HG03103 (cell line): ENCODE measurements around the gene IL31RA.
"Not testable (repeated sequence)": the region's sequence is repeated elsewhere in the genome, so short reads cannot be mapped to it uniquely, and the experiment has no call there.

Experiments used
- ATAC-seq: cut with Tn5 transposase; IDR thresholded peaks from one replicate; pipeline ENCODE4 v1.9.1; 2021; ENCODE audit warnings: low read depth; ENCODE audit not compliant: unreplicated experiment

The IL31RA gene

DNA sequence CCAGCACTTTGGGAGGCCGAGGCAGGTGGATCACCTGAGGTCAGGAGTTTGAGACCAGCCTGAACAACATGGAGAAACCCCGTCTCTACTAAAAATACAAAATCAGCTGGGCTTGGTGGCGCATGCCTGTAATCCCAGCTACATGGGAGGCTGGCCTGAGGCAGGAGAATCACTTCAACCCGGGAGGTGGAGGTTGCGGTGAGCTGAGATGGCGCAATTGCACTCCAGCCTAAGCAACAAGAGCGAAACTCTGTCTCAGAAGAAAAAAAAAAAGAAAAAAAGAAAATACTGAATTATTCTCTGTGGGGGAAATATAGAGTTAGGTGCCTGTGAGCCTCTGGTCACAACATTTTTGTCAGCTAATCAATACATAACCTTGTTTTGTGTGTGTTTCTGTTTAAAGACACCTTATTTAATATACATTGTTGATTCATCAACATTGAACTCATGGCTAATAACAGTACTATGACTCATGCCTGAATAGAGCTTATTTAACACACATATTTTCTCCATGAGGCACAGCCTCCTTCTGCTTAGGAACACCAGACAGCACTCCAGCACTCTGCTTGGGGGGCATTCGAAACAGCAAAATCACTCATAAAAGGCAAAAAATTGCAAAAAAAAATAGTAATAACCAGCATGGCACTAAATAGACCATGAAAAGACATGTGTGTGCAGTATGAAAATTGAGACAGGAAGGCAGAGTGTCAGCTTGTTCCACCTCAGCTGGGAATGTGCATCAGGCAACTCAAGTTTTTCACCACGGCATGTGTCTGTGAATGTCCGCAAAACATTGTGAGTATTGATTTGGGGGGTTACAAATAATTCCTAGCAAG, at the start of gene IL31RA:
Gene IL31RA, plus strand, starts transcription at position 519 of the 836 bp plus-strand sequence. Its CDS starts 214 bp downstream, at position 733.
- no peak for ATAC-seq

GRCh38 chr5:55808814-55809213, 42.3 kb upstream of the IL31RA start:
- not testable (repeated sequence) for ATAC-seq

- ATAC-seq, result not testable (repeated sequence)
Observed at GRCh38 chr5:55815939-55816338, 35.2 kb upstream of the IL31RA start.

DNA sequence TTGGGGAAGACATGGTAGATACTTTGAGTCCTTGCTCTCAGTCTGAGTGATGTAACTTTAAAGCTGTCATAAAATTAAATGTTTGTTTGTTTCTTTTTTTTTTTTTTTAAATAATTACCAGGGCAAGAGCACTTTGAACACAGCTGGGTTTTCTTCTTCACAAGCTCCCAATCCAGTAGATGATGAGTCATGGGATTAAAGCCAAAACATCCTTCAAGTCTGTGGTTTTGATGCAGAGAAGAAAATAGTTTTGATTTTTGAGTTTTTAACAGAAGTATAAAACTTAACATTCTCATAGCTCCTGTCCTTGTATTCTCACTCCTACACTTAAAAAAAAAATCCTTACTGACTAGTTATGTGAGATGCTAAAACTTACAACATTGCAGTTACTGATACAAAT, 34.8 kb upstream of the IL31RA start:
- no peak for ATAC-seq

DNA sequence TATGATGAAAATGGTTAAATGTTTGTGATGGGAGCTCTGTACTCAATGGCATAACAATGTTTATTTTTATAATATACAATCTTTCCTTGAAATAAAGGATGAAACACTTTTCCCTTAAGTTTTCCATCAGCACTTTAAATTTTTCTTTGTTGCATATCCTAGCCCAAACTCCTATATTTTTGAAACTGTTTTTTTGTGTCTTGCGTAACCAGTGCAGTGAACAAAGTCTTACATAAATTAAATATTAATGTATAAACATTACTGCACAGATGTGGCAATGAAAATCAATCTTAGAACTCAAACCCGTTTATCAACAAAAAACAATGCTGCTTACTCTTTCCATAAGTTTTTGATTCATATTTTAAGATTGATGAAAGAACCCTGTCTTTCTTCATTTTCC, 34.1 kb upstream of the IL31RA start:
- no peak for ATAC-seq

- ATAC-seq, result no peak
Observed at GRCh38 chr5:55820488-55820887, 30.7 kb upstream of the IL31RA start.

DNA sequence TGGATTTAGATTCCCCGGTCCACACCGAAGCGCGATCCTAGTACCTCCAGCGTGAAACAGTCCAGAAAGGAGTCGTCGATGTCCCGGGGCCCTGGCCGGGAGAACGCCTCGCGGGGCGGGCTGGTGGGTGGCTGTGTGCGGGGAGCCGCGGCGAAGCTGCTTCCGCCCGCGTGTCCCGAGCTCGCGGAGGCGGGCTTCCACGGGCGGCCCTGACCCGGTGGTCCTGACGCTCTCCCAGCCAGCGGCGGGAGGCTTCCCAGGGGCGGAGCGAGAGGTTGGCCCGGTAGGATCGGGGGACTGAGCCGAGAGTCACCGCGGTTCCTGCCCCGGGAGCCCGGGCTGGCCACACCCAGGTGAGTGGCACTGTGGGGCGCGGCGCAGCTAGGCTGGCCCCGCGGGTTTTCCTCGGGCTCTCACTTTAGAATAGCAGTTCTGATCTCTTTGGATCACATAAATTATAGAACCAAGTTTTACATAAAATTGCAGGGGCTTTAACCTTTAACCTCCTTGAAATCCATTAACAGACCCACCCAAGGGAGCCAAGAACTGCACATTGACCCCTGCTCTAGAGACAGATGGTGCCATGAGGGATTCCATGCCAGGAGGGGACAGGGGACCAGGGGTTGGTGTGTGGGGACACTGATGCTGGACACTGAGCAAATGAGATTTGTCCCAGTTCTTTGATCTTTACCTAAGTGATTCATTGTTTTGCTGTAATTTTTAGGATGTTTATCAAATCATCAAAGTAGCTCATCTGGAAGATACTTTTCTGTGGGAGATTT, 29.2 kb upstream of the IL31RA start:
- no peak for ATAC-seq

- ATAC-seq, result no peak
Observed at GRCh38 chr5:55823151-55823796, 27.9 kb upstream of the IL31RA start.

DNA sequence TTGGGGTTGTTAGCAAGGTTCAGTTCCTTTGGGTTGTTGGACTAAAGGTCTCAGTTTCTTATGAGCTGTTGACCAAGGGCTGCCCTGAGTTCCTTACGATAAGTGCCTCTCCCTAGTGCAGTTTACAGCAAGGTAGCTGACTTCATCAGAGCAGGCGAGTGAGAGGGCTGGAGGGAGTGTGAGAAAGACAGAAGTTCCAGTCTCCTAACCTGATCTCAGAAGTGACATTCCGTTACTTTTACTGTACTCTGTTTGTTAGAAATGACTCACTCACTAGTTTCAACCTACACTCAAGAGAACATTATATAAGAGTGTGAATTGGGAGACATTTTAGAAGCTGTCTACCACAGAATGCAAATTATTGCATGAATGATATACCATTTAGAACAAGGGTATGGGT, 21.2 kb upstream of the IL31RA start:
- no peak for ATAC-seq

- no peak for ATAC-seq
Observed at GRCh38 chr5:55832446-55832845, 18.7 kb upstream of the IL31RA start.

GRCh38 chr5:55836191-55836590, 15.0 kb upstream of the IL31RA start:
- no peak for ATAC-seq

GRCh38 chr5:55841976-55842375, 9.2 kb upstream of the IL31RA start:
- ATAC-seq, result no peak

GRCh38 chr5:55847837-55848236, 3.3 kb upstream of the IL31RA start:
- no peak for ATAC-seq

- ATAC-seq, result no peak
Observed at GRCh38 chr5:55848783-55849182, 2.4 kb upstream of the IL31RA start.

DNA sequence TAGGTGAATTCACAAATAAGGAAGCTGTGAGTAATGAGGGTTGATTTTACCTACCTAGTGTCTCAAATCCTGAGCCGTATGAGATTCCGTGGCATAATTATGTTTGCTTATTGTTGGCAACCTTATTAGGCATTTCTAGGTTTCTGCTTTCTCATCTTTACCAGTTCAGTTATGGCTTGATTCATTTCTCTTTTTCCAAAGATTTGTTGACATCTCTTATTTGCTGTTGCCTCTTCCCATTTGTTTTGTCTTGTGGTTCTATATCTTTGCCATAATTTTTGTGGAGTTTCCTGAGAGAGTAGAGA, 470 bp downstream of the IL31RA start:
- ATAC-seq, result no peak

DNA sequence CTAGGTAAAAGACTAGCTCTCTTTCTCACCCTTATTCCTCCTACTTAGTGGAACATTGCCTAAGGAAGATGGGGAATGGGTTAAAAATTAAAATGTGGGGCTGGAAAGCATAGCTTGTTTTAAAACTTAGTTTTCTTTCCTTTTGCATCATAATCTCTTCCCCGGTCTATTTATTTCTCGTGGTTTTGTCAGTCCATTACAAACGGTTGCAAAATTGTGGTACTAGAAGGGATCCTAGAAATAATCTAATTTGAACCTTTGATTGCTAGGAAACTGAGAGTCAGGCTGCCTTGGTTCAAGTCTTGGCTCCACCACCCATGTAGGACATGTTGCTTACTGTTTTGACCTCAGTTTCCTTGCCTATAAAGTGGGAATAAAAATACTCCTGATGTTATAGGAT, 1.3 kb downstream of the IL31RA start:
- no peak for ATAC-seq

- no peak for ATAC-seq
Observed at GRCh38 chr5:55853041-55853670, 2.0 kb downstream of the IL31RA start.

GRCh38 chr5:55853818-55854217, 2.7 kb downstream of the IL31RA start:
- no peak for ATAC-seq

DNA sequence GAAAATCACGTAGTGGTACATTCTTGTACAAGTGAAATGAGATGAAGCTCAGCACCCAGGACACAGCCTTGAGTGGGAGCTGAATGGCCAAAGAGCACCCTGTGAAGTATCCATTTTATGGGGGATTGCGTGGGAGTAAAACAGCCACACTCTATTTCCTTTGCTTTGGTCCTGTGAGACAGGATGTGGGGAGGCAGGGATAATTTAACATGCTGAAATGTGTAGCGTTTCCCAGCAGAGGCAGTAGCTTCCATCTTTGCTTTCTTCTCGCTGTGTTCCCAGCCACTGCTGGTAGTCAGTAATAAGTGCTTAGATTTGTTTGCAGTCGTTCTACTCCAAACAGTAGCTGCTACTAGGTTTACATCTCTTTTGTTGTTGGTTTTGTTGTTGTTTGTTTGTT, 4.4 kb downstream of the IL31RA start:
- ATAC-seq, result no peak

GRCh38 chr5:55856516-55857246, 5.5 kb downstream of the IL31RA start:
- ATAC-seq, result no peak
